Stromal cell of bone marrow (primary cell): Measurements from ENCODE around the gene MPST.
"Not testable (repeated sequence)": the region's sequence is repeated elsewhere in the genome, so short reads cannot be mapped to it uniquely, and the experiment has no call there.

Source experiments
- DNase-seq: peaks from one replicate; pipeline ENCODE4 v3.0.0-alpha.2; 2012; ENCODE audit warnings: low read depth

Gene MPST

GRCh38 chr22:37060801-37061610 is 41.5 kb downstream of the MPST start:
- DNase-seq = no peak

DNA sequence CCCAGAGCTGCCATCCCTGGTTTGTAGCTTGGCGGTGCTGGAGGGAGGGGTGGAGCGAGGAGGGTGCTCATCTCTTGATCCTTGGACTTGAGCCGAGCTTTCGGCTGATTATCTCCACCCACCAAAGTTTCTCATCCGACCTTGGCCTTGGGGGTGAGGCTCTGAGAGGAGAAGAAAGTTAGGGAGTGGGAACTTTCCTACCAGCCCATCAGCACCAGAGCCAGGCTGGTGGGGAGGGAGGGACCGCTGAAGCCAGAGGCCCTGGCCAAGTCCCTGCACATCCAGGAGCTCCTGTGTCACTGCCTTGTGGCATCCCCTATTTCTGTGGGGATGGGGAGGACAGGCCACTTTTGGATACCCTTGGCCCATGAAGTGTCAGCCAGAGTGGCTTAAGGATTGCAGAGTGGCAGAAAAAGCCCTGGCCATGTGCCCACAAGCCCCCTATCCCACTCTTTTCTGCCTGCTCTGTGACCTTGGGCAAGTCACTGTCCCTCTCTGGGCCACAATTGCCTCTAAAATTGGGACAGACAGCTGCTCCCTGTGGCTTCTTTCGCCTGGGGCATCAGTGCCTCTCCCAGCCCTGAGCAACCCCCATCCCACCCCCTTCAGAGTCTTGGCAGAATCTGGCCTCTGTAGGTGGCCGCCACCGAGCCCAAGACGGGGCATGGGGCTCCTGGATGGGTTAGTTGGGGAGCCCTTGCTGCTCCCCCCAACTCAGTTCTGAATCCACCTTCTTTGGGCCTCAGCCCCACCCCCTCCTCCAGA is 42.3 kb downstream of the MPST start:
- no peak for DNase-seq

DNA sequence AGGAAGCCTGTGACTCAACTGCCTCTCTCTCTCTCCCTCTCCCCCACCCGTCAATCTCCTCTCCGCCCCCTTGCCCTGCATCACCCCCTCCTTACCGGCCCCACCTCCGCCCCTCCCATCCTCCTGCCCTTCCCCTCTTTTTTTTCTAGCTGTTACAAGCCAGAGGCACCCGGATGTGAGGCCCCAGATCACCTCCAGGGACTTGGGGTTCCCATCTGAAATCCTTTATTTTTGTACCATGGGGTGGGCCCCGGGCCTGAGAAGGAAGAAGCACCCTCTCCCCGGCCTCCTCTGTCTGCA is 42.8 kb downstream of the MPST start:
- no peak for DNase-seq

- no peak for DNase-seq
Observed at GRCh38 chr22:37062702-37063381, 43.3 kb downstream of the MPST start.

DNA sequence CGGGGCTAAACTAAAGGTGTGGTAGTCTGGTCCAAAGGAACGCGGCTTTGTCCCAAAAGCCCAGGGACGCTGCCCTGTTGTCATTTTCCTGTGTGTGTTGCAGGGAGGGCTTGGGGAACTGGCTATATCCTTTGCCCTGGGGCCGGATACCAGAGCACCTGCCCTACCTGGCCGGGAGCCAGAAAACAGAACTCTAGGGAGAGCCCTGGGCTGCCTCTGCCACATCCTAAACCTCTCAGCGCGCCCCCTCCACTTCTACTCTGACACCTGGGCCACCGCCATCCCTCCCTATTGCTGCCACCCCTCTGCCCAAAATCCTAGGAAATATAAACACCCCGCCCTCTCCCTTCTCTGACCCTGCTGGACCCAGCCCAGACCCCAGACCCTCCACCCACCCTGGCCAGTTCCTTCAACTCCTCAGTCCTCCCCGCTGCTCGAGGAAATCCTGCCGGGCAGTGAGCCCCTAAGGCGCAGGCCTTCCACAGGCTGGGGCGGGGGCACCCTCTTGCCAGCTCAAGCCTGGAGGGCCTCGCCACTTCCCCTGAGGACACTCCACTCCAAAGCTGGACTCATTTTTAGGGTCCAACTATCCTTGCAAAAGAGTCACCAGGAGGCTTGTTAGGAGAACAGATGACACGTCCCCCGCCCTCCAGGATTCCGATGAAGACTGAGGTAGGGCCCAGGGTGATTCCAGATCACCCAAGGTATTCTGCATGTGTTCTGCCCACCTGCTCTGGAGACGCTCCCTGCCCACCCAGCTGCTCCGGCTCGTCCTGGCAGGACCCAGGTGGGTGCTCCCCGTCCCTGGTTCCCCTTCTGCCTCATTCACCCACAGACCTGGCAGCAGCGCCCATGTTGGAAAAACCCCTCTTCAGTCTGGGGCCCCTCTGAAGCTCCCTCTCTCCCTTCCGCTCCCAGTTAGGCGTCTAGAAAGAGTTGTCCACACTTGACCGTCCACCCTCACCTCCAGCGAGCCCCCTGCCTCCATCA is 44.2 kb downstream of the MPST start:
- no peak for DNase-seq

DNA sequence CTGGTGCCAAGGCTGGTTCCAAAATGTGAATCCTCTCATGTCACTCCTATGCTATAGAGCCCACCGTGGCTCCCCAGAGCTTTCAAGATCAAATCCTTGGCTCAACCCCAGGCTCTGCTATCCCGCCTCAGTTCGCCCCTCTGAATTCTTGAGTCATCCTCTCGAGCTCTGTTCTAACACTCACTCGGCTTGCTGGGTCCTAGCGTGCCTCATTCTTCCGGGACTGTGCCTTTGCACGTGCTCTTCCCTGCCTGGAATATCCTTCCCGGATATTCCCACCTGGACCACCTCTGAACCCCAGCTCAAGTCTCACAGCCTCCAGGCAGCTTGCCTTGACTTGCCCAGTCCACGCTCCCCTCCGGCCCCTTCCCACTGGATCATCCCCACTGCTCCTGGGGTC is 45.0 kb downstream of the MPST start:
- DNase-seq = no peak

- no peak for DNase-seq
Observed at GRCh38 chr22:37065180-37065579, 45.6 kb downstream of the MPST start.

GRCh38 chr22:37065961-37066360 is 46.4 kb downstream of the MPST start:
- DNase-seq = no peak

DNA sequence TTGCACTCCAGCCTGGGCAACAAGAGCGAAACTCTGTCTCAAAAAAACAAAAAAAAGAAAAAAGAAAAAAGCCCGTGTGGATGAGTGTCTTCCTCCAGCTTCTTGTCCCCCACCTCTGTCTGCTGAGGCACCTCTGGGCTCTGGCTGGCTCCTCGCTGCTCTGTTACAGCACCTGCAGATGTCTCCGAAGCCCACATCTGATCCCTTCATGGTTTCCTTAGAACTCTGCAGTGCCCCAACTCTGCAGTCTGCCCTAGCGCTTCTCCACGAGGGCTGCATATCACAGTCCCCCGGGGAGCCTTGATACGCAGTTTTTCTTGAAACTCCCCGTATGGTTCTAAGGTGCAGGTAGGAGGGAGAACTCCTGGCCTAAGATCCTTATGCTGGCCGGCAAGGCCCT is 47.9 kb downstream of the MPST start:
- no peak for DNase-seq

DNA sequence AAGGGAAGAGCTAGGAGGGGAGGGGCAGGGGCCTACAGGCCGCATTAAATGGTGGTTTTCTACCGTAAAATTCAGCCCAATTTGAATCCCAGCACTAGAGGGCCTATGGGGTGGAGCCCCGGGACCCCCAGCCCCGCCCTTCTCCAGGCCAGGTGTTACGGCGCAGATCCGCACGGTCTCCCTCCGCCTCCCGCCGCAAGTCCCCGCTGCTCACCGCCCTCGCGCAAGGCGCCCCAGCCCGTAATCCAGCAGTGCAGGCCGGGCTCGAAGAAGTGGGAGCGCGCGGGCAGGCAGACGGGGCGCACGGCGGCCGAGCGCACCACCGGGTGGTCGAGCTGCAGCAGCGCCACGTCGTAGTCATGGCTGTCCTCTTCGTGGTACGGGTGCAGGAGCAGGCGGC is 49.3 kb downstream of the MPST start:
- DNase-seq = no peak

DNA sequence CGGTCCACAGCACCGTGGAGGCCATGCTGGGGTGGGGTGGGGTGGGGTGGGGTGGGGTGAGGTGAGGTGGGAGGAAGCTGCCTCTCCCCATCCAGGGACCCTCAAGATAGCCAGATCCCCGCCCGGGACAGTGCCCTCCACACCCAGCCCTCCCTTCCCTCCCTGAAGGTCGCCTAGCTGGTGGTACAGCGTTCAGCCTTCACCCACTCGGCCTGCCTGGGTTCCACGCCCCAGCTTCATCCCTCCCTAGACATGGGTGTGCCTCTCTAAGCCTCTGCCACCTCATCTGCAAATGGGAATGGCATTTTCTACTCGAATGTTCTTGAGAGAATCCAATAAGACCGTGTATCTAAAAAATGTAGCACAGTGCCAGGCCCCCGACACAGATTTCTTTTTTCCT is 49.8 kb downstream of the MPST start:
- DNase-seq = no peak

- no peak for DNase-seq
Observed at GRCh38 chr22:37069719-37070118, 50.2 kb downstream of the MPST start.

- DNase-seq = no peak
Observed at GRCh38 chr22:37070334-37070733, 50.8 kb downstream of the MPST start.

- DNase-seq = no peak
Observed at GRCh38 chr22:37070744-37071143, 51.2 kb downstream of the MPST start.

- DNase-seq = not testable (repeated sequence)
Observed at GRCh38 chr22:37071850-37072592, 52.5 kb downstream of the MPST start.

DNA sequence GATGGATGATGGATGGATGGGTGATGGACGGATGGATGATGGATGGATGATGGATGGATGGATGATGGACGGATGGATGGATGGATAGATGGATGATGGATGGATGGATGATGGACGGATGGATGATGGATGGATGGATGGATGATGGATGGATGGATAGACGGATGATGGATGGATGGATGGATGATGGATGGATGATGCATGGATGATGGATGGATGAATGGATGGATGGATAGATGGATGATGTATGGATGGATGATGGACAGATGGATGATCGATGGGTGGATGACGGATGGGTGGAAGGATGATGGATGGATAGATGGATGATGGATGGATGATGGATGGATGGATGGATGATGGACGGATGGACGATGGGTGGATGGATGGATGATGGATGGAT is 53.1 kb downstream of the MPST start:
- DNase-seq = no peak

GRCh38 chr22:37074537-37074936 is 55.0 kb downstream of the MPST start:
- DNase-seq = no peak

DNA sequence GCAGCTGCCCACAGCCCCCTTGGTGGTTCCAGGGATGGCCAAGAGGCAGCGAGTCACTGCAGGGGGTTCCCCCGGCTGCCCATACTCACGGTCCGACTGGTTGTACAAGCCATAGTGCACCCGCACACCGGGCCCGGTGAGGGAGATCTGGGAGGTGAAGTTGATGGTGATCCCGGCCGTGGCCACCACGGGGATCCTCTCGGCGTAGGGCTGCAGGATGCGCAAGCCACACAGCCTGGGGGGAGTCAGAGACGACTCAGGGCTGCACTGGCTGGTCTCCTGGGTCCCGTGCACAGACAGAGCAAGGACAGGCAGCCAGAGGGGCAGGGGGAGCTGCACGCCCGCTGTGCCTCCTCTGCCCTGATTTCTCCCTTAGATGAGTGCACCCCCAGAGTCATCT is 55.5 kb downstream of the MPST start:
- DNase-seq = no peak

- no peak for DNase-seq
Observed at GRCh38 chr22:37075822-37076433, 56.4 kb downstream of the MPST start.

- DNase-seq = peak; percentile 15
Observed at GRCh38 chr22:37077802-37078448, 58.4 kb downstream of the MPST start.
